SIG-M5 treated with dmso at 0.1 percent for 504 hours (cell line): Measurements from ENCODE around the gene NSMF.

Experiments used
- DNase-seq: peaks from one replicate; lab custom pipeline; 2025; ENCODE audit not compliant: unreplicated experiment; lab: John Stamatoyannopoulos, UW

Gene NSMF

GRCh38 chr9:137433349-137433915 lies 25.7 kb downstream of the NSMF start:
- DNase-seq = no peak

GRCh38 chr9:137432687-137433348 lies 26.3 kb downstream of the NSMF start:
- no peak for DNase-seq

GRCh38 chr9:137431416-137431931 lies 27.7 kb downstream of the NSMF start:
- DNase-seq = no peak

GRCh38 chr9:137430723-137431415 lies 28.3 kb downstream of the NSMF start:
- DNase-seq = no peak

- no peak for DNase-seq
These were observed 29.0 kb downstream of the NSMF start for GRCh38 chr9:137429974-137430722.

GRCh38 chr9:137429546-137429890 lies 29.6 kb downstream of the NSMF start:
- DNase-seq = no peak

- DNase-seq = no peak
These were observed 30.1 kb downstream of the NSMF start for GRCh38 chr9:137428841-137429545.

GRCh38 chr9:137428311-137428630 lies 30.9 kb downstream of the NSMF start:
- no peak for DNase-seq

GRCh38 chr9:137427454-137428310 lies 31.5 kb downstream of the NSMF start:
- DNase-seq = no peak

GRCh38 chr9:137426018-137426681 lies 33.0 kb downstream of the NSMF start:
- DNase-seq = no peak

- no peak for DNase-seq
These were observed 35.4 kb downstream of the NSMF start for GRCh38 chr9:137423514-137424291.

GRCh38 chr9:137422604-137423513 lies 36.3 kb downstream of the NSMF start, which contains the start of the genes EXD3 and NOXA1:
Gene EXD3 (minus strand): TSS chr9:137423162. CDS start chr9:137395357, 27,805 bp downstream.
Gene NOXA1 (plus strand): TSS chr9:137423393. CDS start chr9:137423530, 137 bp downstream.
- DNase-seq = peak; percentile 84

- no peak for DNase-seq
These were observed 37.1 kb downstream of the NSMF start for GRCh38 chr9:137421838-137422603.

GRCh38 chr9:137417161-137418021 lies 41.7 kb downstream of the NSMF start:
- no peak for DNase-seq

GRCh38 chr9:137416563-137417151 lies 42.5 kb downstream of the NSMF start:
- DNase-seq = no peak
